HG03469 (cell line): ENCODE measurements around the gene LPP.
A peak's percentile ranks its signal among the peaks of the same experiment; 100 is the strongest.

ENCODE experiments used
- ATAC-seq: cut with Tn5 transposase; IDR thresholded peaks from one replicate; pipeline ENCODE4 v1.9.1; 2021; ENCODE audit warnings: mild to moderate bottlenecking, moderate library complexity, moderate number of reproducible peaks; ENCODE audit not compliant: unreplicated experiment

The LPP gene

GRCh38 chr3:188721990-188722389 is 568.0 kb downstream of the LPP start:
- ATAC-seq = no peak

GRCh38 chr3:188722963-188723362 is 569.0 kb downstream of the LPP start:
- no peak for ATAC-seq

GRCh38 chr3:188727052-188727451 is 573.1 kb downstream of the LPP start:
- ATAC-seq = no peak

- ATAC-seq = no peak
These were observed 574.5 kb downstream of the LPP start for GRCh38 chr3:188728371-188728896.

GRCh38 chr3:188729422-188729821 is 575.5 kb downstream of the LPP start:
- no peak for ATAC-seq

- ATAC-seq = no peak
These were observed 580.4 kb downstream of the LPP start for GRCh38 chr3:188734395-188734794.

GRCh38 chr3:188739511-188739910 is 585.6 kb downstream of the LPP start:
- ATAC-seq = no peak

- ATAC-seq = no peak
These were observed 586.1 kb downstream of the LPP start for GRCh38 chr3:188740010-188740409.

- no peak for ATAC-seq
These were observed 589.0 kb downstream of the LPP start for GRCh38 chr3:188742755-188743550.

GRCh38 chr3:188744166-188744565 is 590.2 kb downstream of the LPP start:
- ATAC-seq = no peak

- no peak for ATAC-seq
These were observed 591.1 kb downstream of the LPP start for GRCh38 chr3:188745031-188745430.

- no peak for ATAC-seq
These were observed 592.4 kb downstream of the LPP start for GRCh38 chr3:188746291-188746783.

GRCh38 chr3:188747489-188747888 is 593.5 kb downstream of the LPP start:
- ATAC-seq = no peak

- ATAC-seq = no peak
These were observed 595.2 kb downstream of the LPP start for GRCh38 chr3:188749010-188749617.

GRCh38 chr3:188749830-188750229 is 595.9 kb downstream of the LPP start:
- no peak for ATAC-seq

GRCh38 chr3:188750617-188751016 is 596.7 kb downstream of the LPP start:
- ATAC-seq = no peak

- peak; percentile 5 for ATAC-seq
These were observed 598.9 kb downstream of the LPP start for GRCh38 chr3:188752850-188753249.

GRCh38 chr3:188754267-188754666 is 600.3 kb downstream of the LPP start:
- ATAC-seq = peak; percentile 36

- no peak for ATAC-seq
These were observed 602.3 kb downstream of the LPP start for GRCh38 chr3:188756241-188756640.

- ATAC-seq = no peak
These were observed 605.5 kb downstream of the LPP start for GRCh38 chr3:188759336-188760005.

- ATAC-seq = no peak
These were observed 606.5 kb downstream of the LPP start for GRCh38 chr3:188760408-188760807.

GRCh38 chr3:188761439-188761838 is 607.5 kb downstream of the LPP start:
- no peak for ATAC-seq
